Fibroblast of skin of left biceps (primary cell): ENCODE data around the gene NFIA.

Experiments
- DNase-seq, 2 experiments: peaks; one replicate each; pipeline ENCODE4 v3.0.0-alpha.2; 2013; ENCODE audit warnings: low read depth in 2 of 2

Gene NFIA

GRCh38 chr1:61247051-61247825, 164.9 kb downstream of the NFIA start:
- DNase-seq, result no peak

GRCh38 chr1:61247881-61248752, 165.8 kb downstream of the NFIA start:
- no peak for DNase-seq

GRCh38 chr1:61250933-61251332, 168.6 kb downstream of the NFIA start:
- DNase-seq, result no peak

- DNase-seq, result peak in 1 of 2 experiments; percentile 20
Measured at GRCh38 chr1:61253059-61253735, 170.8 kb downstream of the NFIA start.

- DNase-seq, result no peak
Measured at GRCh38 chr1:61253912-61254633, 171.7 kb downstream of the NFIA start.

- DNase-seq, result peak; percentile 26 to 36
Measured at GRCh38 chr1:61254634-61255357, 172.4 kb downstream of the NFIA start.

- DNase-seq, result no peak
Measured at GRCh38 chr1:61255358-61255703, 173.0 kb downstream of the NFIA start.

GRCh38 chr1:61259379-61260148, 177.2 kb downstream of the NFIA start:
- DNase-seq, result no peak

GRCh38 chr1:61260171-61260570, 177.8 kb downstream of the NFIA start:
- no peak for DNase-seq

- no peak for DNase-seq
Measured at GRCh38 chr1:61261595-61261994, 179.2 kb downstream of the NFIA start.

- no peak for DNase-seq
Measured at GRCh38 chr1:61263905-61264824, 181.8 kb downstream of the NFIA start.

GRCh38 chr1:61264825-61265242, 182.5 kb downstream of the NFIA start:
- no peak for DNase-seq

- no peak for DNase-seq
Measured at GRCh38 chr1:61265665-61266064, 183.3 kb downstream of the NFIA start.

- no peak for DNase-seq
Measured at GRCh38 chr1:61266738-61267137, 184.4 kb downstream of the NFIA start.

- no peak for DNase-seq
Measured at GRCh38 chr1:61268546-61269240, 186.3 kb downstream of the NFIA start.

GRCh38 chr1:61269602-61270001, 187.2 kb downstream of the NFIA start:
- no peak for DNase-seq

GRCh38 chr1:61270107-61270506, 187.7 kb downstream of the NFIA start:
- no peak for DNase-seq

GRCh38 chr1:61270761-61271411, 188.5 kb downstream of the NFIA start:
- no peak for DNase-seq
